ENCODE measurements around the gene TPMT.

DNA sequence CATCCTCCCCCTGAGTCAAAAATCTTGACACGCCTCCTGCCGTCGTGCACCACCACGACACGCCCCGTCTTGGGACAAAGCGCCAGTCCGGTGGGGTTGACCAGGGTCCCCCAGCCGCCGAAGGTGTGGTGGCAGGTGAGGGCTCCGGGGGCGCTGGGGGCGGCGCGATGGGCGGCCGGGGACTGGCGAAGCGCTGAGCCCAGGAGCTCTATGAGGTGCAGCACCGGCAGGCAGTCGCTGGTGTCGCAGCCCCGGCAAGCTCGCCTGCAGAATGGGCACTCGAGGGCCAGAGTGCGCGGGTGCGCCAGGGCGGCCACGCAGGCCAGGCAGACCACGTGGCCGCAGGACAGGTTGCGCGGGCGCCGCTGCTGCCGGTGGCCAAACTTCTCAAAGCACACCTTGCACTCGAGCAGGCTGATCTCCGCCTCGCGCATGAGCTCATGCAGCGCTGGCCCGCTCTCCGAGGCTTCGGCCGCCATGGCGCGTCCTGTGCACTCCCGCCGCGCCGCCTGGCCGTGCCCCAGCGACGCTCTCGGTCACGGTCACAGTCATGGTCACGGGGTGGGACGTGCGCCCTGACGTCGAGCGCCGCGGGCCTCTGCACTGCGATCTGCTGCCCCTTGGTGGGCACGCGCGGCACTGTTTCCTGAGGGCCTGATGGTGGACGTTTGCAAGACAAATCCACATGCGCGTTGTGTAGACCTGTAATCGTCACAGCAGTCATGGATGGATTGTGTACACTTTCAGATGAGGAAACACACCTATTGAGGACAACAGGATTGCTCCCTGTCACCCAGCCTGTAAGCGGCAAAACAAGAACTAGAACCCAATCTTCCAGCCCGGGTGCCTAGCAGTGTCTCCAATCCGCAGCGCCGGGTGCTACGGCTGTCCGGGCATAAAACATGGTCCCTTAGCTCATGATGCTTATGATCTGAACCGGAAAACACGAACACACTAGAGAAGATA lies 32.5 kb downstream of the TPMT start, which contains the start of gene NHLRC1:
- TF ChIP-seq CTCF (IDR thresholded peaks at IDR 0.05) (peak; percentile 73 to 91 (median 86)), EP300 (IDR thresholded peaks at IDR 0.05) (no peak)
